MM.1S (cell line): ENCODE measurements around the gene IPO7.

ENCODE experiments used
- EZH2phosphoT487 ChIP-seq: fragments of 300-600 bp; sonication (generic); IDR thresholded peaks from 2 replicates; pipeline ENCODE4 v1.6.1; 2018; ENCODE audit warnings: antibody characterized with exemption, low read length
- TF ChIP-seq, protein P1 (sequence below): fragments of 300-600 bp; sonication (generic); IDR thresholded peaks from 2 replicates; pipeline ENCODE4 v1.5.1; 2016; ENCODE audit warnings: antibody characterized with exemption, low read length, mixed read lengths

DNA sequence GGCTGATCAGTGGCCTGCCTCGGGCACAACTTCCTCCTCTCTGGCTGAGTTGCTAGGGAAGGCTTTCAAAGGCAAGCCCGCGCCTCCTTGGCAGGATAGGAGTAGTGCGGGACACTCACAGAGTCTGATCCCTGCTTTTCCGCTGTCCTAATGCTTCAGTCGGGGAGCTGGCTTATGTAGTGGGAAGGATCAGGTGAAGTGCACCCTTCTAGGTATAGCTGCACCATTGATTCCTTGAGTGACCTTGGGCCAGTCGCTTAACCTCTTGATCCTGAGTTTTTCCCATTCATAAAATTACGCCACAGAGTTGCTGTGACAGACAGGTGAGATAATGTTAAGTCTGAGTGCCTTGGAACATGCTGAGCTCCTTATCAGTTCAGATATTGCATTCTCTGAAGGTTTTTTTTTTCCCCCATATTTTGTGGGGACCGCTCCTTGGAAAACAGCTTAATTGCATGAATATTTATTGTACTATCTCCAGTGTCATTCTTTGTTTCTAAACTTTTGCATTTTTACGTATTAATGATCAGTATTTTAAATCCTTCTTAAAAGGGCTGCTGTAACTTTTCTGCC, 961 bp downstream of the IPO7 start:
- TF ChIP-seq, protein P1, sequence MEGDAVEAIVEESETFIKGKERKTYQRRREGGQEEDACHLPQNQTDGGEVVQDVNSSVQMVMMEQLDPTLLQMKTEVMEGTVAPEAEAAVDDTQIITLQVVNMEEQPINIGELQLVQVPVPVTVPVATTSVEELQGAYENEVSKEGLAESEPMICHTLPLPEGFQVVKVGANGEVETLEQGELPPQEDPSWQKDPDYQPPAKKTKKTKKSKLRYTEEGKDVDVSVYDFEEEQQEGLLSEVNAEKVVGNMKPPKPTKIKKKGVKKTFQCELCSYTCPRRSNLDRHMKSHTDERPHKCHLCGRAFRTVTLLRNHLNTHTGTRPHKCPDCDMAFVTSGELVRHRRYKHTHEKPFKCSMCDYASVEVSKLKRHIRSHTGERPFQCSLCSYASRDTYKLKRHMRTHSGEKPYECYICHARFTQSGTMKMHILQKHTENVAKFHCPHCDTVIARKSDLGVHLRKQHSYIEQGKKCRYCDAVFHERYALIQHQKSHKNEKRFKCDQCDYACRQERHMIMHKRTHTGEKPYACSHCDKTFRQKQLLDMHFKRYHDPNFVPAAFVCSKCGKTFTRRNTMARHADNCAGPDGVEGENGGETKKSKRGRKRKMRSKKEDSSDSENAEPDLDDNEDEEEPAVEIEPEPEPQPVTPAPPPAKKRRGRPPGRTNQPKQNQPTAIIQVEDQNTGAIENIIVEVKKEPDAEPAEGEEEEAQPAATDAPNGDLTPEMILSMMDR, result no peak
- no peak for TF ChIP-seq EZH2phosphoT487
